ENCODE measurements around the gene CACNB2.
"Not testable (repeated sequence)": the region's sequence is repeated elsewhere in the genome, so short reads cannot be mapped to it uniquely, and the experiment has no call there.

Gene CACNB2

DNA sequence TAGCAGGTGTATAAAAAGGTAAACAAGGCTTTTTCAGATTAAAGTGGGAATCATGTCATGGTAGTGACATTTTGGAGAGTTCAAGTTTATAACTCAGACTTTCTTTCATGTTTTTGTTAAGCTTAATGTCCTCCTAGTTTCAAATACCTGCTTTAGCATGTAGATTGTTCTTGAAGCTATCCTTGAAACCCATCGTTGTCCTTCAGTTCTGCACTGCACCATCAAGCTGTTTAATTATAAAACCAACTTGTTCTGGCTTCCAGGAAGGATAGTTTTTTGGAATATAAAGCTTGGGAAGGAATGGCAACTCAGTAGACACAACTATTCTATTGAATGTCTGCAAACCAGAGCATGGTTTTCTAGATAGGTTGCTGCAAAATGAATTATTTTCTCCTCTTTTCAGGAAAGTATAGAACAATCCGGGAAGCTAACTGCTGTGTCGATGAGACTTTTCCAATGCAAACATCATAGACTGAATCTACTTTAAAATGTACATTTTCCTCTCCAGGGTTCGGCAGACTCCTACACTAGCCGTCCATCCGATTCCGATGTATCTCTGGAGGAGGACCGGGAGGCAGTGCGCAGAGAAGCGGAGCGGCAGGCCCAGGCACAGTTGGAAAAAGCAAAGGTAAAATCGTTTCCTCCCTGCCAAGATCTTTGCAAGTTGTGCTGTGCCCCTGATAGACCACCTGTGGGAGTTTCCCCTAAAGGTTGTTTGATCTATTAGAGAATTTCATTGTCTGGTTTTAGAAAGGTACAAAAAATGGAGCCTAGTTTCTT, 261.4 kb downstream of the CACNB2 start:
- DNase-seq (ENCODE audit: low spot score) = no peak

DNA sequence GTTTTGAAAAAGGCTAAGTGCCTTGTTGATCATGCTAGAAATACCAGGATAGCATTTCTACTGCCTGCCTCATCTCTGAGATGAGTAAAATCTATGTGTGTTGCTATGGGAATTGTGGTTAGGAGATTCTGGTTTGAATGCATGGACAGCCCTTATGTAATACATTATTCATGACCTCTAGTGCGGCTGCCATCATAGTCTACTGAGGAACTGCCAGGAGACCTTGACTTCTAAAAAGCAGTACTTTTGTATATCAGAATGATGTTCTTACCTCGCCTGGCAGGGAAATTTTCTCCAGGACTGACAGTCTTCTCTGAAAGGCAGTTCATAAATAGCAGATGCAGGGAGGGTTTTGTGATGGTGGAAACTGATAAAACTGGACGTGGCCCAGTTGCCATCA, 262.6 kb downstream of the CACNB2 start:
- no peak for DNase-seq (ENCODE audit: low spot score)

- no peak for DNase-seq (ENCODE audit: low spot score)
Measured at GRCh38 chr10:18404530-18404929, 264.3 kb downstream of the CACNB2 start.

- no peak for DNase-seq (ENCODE audit: low spot score)
Measured at GRCh38 chr10:18406136-18406535, 265.9 kb downstream of the CACNB2 start.

DNA sequence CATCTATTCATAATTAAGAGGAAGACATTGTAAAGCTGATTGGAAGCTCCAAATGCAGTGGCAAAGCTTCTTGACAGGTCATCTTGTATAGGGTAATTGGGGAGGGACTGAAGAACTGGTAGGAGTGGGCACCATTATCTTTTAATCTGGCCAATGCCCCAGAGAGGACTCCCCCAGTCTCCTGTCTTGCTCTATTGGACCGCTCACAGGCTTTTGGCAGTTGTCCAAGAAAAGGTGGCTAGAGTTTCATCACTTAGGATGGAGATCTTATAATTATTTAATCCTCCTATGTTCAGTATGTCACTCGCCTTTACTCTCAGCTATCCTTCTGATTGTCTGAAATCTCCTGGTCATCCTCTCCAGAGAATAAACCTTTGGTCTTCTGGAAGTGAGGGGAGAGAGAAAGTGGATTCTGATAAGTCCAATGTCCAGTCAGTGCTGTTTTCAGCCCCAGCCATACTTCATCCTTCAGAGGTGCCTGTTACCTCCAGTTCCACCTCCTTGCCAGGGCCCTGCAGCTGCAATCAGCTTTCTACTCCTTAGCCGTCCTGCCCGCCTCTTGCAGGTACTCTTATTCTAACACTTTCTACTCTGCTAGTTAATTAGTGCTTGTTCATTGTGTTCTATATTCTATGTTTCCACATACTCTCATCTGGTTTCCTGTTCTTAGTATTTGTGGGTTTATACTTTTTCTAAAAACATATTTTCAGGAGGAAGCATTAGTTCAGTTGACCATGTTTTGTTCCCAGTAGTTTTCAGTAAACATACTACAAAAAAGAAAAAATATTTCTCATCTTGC, 269.6 kb downstream of the CACNB2 start:
- no peak for DNase-seq (ENCODE audit: low spot score)

- DNase-seq (ENCODE audit: low spot score) = no peak
Measured at GRCh38 chr10:18414061-18414460, 273.8 kb downstream of the CACNB2 start.

DNA sequence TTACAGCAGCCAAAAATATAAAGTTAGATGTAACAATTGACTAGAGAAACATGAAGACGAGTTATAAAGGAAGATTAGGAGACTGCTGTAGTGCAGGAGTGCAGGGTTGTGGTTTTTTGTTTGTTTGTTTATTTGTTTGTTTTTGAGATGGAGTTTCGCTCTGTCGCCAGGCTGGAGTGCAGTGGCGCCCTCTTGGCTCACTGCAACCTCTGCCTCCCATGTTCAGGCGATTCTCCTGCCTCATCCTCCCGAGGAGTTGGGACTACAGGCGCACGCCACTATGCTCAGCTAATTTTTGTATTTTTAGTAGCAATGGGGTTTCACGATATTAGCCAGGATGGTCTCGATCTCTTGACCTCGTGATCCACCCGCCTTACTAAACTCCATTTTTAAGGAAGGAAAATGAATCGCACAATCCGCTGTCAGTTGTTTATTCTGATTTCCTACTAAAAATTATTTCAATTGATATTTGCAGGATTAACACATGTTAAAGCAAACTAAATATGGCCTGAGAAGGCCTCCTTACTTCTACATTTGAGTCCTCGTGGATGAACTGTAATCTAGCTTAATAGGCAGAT, 277.8 kb downstream of the CACNB2 start:
- DNase-seq (ENCODE audit: low spot score) = no peak

DNA sequence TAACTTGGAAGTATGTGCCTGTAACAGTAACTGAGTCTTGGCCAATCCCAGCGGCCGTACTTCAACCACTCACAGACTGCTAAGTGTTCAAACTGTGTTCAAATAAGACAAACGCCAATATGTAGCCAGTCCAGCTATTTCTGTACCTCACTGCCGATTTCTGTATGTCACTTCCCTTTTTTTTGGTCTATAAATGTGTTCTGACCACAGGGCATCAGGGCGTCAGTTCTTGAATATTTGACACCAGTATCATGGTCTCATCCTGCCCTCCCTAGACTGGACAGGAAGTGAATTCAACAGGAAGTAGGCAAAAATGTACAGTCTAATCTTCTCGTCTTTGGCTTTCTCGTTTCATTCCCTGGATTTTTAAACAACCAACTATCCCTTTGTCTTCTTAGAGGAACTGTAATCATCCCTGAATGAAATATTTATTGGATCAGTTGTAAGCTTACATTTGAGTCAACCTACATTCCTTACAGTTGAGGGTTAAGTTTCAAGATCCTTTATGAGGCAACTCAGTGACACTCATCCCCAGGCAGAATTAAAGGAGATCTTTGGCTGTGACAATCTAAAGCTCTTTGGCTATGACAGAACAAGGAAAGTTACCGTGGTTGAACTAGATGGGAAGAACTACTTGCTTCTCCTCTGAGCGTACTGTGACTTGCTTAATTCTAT, 278.5 kb downstream of the CACNB2 start:
- DNase-seq (ENCODE audit: low spot score) = no peak

DNA sequence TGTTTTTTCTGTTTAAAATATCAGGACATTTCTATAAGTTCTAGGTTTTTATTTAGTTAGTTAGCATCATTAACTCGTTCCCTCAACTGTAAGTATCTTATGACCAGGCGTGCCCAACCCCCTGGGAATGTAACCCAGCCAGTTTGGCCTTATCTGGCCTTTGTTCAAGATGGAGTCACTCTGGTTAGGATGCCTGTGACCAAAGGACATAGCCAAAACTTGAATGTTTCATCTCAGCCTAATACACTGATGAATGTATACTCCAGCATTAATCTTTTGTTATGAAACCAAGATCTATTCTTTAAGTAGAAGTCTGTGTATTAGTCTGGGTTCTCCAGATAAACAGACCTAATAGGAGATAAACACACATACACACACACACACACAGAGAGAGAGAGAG, 279.7 kb downstream of the CACNB2 start:
- no peak for DNase-seq (ENCODE audit: low spot score)

- DNase-seq (ENCODE audit: low spot score) = no peak
Measured at GRCh38 chr10:18421726-18422293, 281.6 kb downstream of the CACNB2 start.

DNA sequence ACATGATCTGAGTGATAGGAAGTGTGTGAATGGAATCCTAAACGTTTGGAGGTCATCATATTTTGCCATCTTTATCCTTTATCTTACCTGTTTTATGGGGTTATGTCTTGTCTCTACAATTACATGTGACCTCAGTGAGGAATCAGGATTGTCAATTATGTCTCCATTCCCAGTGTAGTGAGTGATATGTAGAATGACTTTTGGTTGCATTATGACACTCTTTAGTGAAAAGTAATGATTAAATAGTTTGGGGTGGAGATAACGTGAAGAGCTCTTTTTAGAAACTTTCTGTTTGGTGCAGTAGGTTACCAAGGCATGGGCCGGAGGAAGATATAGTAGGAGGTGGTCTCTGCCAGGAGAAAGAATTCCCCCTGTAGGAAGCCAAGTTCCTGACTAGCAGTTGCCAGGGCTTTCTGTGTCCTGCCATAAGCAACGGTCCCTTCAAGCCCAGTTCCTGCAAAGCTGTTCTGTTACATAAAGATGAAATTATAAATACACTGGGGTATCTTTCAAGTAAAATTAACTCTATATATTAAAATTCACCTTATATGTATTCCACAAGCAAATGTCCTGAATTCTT, 282.9 kb downstream of the CACNB2 start:
- no peak for DNase-seq (ENCODE audit: low spot score)

GRCh38 chr10:18424200-18424599, 284.0 kb downstream of the CACNB2 start:
- no peak for DNase-seq (ENCODE audit: low spot score)

GRCh38 chr10:18429335-18429734, 289.1 kb downstream of the CACNB2 start:
- no peak for DNase-seq (ENCODE audit: low spot score)

DNA sequence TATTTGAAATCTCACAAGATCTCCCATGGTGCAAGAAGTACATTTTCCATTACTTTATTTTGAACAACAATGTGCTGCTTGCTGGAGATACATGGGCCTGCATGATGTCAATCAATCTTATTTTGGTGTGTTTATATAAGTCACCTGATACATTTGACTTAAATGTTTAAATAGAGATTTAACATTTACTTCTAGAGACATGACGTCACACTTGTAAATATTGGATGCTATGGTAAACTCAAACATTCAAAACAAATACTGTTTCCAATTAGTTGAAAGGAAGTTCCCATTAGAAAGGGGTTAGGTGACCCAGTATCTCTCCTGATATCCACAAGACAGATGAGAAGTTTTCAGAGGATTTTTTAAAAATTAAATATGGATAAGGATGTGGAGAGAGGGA, 296.7 kb downstream of the CACNB2 start:
- no peak for DNase-seq (ENCODE audit: low spot score)

GRCh38 chr10:18437486-18437885, 297.3 kb downstream of the CACNB2 start:
- DNase-seq (ENCODE audit: low spot score) = no peak

DNA sequence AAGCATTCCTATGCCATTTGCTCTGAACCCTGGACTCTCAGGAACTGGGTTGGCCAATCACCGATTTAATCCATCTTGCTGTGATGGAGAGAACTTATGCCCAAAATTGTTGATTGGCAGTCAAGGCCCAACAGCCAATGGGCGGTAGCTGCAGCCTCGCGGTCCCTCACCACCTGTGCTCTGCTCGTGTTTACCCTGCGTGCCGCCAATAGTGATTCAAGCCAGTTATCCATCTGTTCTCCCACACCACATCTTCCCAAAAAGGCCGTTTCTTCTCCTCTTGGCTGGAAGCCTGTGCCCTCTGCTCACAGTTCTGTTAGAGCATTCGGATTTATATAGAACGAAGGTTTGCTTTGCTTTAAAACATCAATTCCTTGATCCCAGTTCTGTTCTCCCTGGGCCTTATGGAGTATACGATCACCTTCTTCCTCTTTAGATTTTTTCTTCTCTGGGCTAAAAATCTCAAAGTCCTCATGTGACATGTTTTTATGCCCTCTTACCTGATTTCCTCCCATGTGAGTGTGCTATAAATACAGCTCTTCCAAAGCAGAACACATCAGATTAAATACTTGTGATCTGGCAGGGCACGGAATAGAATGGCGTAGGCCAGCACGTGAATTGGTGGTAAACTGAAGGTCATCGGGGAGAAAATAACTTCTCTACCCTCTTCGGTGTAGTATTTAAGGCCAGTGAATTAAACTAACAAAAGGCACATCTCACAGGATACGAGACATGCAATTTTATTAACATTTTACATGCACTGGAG, 298.3 kb downstream of the CACNB2 start:
- DNase-seq (ENCODE audit: low spot score) = no peak

- no peak for DNase-seq (ENCODE audit: low spot score)
Measured at GRCh38 chr10:18439601-18440000, 299.4 kb downstream of the CACNB2 start.

- not testable (repeated sequence) for DNase-seq (ENCODE audit: low spot score)
Measured at GRCh38 chr10:18445635-18446034, 305.4 kb downstream of the CACNB2 start.

DNA sequence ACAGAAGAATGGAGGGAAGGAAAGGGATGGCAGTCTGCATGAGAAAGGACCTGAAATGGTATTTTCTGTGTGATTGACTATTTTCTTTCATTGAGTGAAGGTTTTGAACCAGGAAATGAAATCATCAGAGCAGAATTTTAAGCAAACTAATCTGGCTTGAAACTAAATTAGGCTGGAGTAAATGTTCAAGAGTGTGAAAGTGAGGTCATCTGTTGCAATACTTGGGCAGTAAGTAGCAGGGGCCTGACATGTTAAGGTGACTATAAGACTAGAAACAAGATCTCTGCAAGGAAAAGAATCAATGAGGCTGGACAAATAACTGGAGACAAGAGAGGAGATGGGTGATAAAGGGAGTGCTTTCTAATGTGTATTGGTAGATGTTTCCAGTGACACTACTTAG, 306.0 kb downstream of the CACNB2 start:
- DNase-seq (ENCODE audit: low spot score) = no peak

DNA sequence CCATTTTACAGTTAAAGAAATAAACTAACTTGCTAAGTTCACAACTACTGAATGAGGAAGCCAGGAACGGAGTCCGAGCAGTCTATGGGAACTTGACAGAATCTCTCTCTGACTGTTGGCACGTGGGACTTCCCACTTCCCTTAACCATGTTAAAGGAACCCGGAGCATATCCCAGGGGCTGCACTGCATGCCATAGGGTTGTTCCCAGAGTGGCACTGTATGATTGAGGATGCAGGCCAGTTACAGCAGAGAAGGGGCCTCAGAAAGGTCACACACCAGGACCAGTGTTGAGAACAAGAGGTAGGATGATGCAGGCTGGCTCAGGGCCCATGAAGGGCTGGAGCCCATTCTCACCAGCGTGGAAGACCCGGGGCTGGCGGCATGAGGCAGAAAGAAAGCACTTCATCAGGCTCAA, 309.4 kb downstream of the CACNB2 start:
- no peak for DNase-seq (ENCODE audit: low spot score)

DNA sequence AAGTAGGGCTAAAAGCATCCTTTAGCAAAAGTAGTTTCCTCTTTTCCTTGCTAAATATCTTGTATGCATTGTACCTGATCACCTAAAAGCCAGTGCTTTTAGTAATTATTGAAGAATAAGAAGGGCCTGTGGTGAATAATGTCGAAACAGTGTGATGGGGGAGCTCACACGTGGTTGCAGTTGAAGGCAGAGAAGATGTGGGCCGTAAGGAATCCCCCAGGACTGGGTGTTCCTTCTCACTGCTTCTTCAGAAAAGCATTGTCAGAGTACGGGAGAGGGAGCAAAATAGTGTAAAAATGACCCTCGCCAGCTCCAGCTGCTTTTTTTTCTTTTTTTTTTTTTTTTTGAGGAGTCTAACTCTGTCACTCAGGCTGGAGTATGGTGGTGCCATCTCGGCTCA, 310.1 kb downstream of the CACNB2 start:
- no peak for DNase-seq (ENCODE audit: low spot score)

Measured in iPS-NIHi11 (cell line).